ENCODE measurements around the gene DMXL2. TPM values are rescaled to one million over a fixed set of nuclear protein-coding genes. Genes with fewer than 3 reads are reported as not detected.

Gene DMXL2
- total RNA-seq, 1 experiment from 2014 or later = 29.8 TPM

DNA sequence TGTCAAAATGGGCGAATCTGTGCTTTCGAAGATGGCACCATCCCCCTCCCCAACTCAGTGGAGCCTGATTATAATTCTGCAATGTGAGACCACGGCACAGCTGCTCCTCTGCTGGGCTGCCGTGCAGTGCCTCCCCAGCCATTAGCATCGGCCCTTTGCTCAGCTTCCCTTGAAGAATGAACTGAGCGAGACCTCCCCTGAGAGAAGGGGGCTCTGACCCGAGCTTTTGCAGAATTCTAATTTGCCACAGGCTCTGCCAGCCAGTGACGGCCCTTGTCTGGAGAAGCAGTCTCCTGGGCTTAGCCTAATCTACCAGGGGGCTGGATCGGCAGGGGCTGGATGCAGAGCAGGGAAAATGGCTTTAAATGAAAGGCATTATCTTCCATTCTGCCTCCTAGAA lies 223.9 kb downstream of the DMXL2 start:
- intact Hi-C loops (cut with micrococcal nuclease; ENCODE audit: unreplicated experiment) = no loop called here

More for the DNA sequence above, 223.9 kb downstream of the DMXL2 start:
- peaks cover 18% of the 10 kb centered on the region; the same call in 1 of the 2 replicates for H3K27me3 ChIP-seq (ENCODE audit: insufficient read depth, low read depth)
- no peak overlapping the region for H3K4me3 ChIP-seq
- H3K9me3 ChIP-seq (ENCODE audit: insufficient read depth, low read depth) = no peaks in the 10 kb centered on the region
- CTCF ChIA-PET = no interaction called here
- no peak overlapping the region for H3K27ac ChIP-seq
- no peak overlapping the region for H3K4me2 ChIP-seq
- POLR2A ChIA-PET (ENCODE audit: unreplicated experiment) = no interaction called here
- no peaks in the 10 kb centered on the region for H3K4me1 ChIP-seq (replicated peaks; ENCODE audit: insufficient read depth)
- no TSS peak for BruUV-seq (replicated peaks)
- H4K20me1 ChIP-seq (ENCODE audit: insufficient read depth) = no peaks in the 10 kb centered on the region
- no peaks in the 10 kb centered on the region for H3K36me3 ChIP-seq (ENCODE audit: low read depth)
- no peaks in the 10 kb centered on the region for H3K9me2 ChIP-seq (ENCODE audit: insufficient read depth)
- TF ChIP-seq, protein P1, sequence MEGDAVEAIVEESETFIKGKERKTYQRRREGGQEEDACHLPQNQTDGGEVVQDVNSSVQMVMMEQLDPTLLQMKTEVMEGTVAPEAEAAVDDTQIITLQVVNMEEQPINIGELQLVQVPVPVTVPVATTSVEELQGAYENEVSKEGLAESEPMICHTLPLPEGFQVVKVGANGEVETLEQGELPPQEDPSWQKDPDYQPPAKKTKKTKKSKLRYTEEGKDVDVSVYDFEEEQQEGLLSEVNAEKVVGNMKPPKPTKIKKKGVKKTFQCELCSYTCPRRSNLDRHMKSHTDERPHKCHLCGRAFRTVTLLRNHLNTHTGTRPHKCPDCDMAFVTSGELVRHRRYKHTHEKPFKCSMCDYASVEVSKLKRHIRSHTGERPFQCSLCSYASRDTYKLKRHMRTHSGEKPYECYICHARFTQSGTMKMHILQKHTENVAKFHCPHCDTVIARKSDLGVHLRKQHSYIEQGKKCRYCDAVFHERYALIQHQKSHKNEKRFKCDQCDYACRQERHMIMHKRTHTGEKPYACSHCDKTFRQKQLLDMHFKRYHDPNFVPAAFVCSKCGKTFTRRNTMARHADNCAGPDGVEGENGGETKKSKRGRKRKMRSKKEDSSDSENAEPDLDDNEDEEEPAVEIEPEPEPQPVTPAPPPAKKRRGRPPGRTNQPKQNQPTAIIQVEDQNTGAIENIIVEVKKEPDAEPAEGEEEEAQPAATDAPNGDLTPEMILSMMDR (conservative IDR thresholded peaks at IDR 0.05) = no peak
- TF ChIP-seq EZH2 (IDR thresholded peaks at IDR 0.05; ENCODE audit: low read depth) = no peak
- H2AFZ ChIP-seq = no peak overlapping the region
- H3F3A ChIP-seq (ENCODE audit: insufficient read depth, low read depth) = no peaks in the 10 kb centered on the region
- H3K79me2 ChIP-seq (ENCODE audit: low read depth) = no peaks in the 10 kb centered on the region
- DNase-seq = no peak

Other genes starting within 250 kb of the DMXL2 start
- gene SCG3, start 58.7 kb upstream of the DMXL2 start, total RNA-seq (2021) = not detected in 2 replicates
- gene LYSMD2, start 114.9 kb upstream of the DMXL2 start, total RNA-seq (2021) = 9.7 and 11.1 TPM in 2 replicates
- 2.7 and 4.2 TPM in 2 replicates for gene TMOD2, start 128.8 kb upstream of the DMXL2 start, total RNA-seq (2021)
- 94.9 and 125 TPM in 2 replicates for gene TMOD3, start 206.9 kb upstream of the DMXL2 start, total RNA-seq (2021)